ENCODE measurements around the gene ETV7.
"Not testable (repeated sequence)": the region's sequence is repeated elsewhere in the genome, so short reads cannot be mapped to it uniquely, and the experiment has no call there.

ETV7 gene

GRCh38 chr6:36340306-36340617, 47.2 kb downstream of the ETV7 start:
- DNase-seq (ENCODE audit: low read depth): no peak

- no peak for DNase-seq (ENCODE audit: low read depth)
Measured at GRCh38 chr6:36339146-36339545, 48.3 kb downstream of the ETV7 start.

GRCh38 chr6:36338223-36338622, 49.2 kb downstream of the ETV7 start:
- not testable (repeated sequence) for DNase-seq (ENCODE audit: low read depth)

GRCh38 chr6:36337814-36338213, 49.7 kb downstream of the ETV7 start:
- no peak for DNase-seq (ENCODE audit: low read depth)

- no peak for DNase-seq (ENCODE audit: low read depth)
Measured at GRCh38 chr6:36336779-36337241, 50.7 kb downstream of the ETV7 start, which contains the start of gene BNIP5. TSS of gene BNIP5 (minus strand) at chr6:36336888. CDS start at chr6:36330690, 6,198 bp downstream.

- no peak for DNase-seq (ENCODE audit: low read depth)
Measured at GRCh38 chr6:36336208-36336710, 51.2 kb downstream of the ETV7 start.

- DNase-seq (ENCODE audit: low read depth): no peak
Measured at GRCh38 chr6:36335465-36336207, 51.8 kb downstream of the ETV7 start.

GRCh38 chr6:36334832-36335459, 52.5 kb downstream of the ETV7 start:
- DNase-seq (ENCODE audit: low read depth): no peak

- DNase-seq (ENCODE audit: low read depth): no peak
Measured at GRCh38 chr6:36333931-36334725, 53.3 kb downstream of the ETV7 start.

GRCh38 chr6:36333171-36333895, 54.1 kb downstream of the ETV7 start:
- no peak for DNase-seq (ENCODE audit: low read depth)

GRCh38 chr6:36331381-36331780, 56.1 kb downstream of the ETV7 start:
- DNase-seq (ENCODE audit: low read depth): no peak

GRCh38 chr6:36330366-36330765, 57.1 kb downstream of the ETV7 start:
- DNase-seq (ENCODE audit: low read depth): no peak

- DNase-seq (ENCODE audit: low read depth): no peak
Measured at GRCh38 chr6:36329798-36330291, 57.6 kb downstream of the ETV7 start.

GRCh38 chr6:36328600-36328999, 58.9 kb downstream of the ETV7 start:
- no peak for DNase-seq (ENCODE audit: low read depth)

GRCh38 chr6:36327919-36328236, 59.6 kb downstream of the ETV7 start:
- DNase-seq (ENCODE audit: low read depth): no peak

GRCh38 chr6:36327226-36327918, 60.1 kb downstream of the ETV7 start:
- no peak for DNase-seq (ENCODE audit: low read depth)

GRCh38 chr6:36326356-36326995, 61.0 kb downstream of the ETV7 start:
- DNase-seq (ENCODE audit: low read depth): no peak

GRCh38 chr6:36324715-36325114, 62.8 kb downstream of the ETV7 start:
- no peak for DNase-seq (ENCODE audit: low read depth)

- DNase-seq (ENCODE audit: low read depth): no peak
Measured at GRCh38 chr6:36324191-36324590, 63.3 kb downstream of the ETV7 start.

GRCh38 chr6:36323062-36323461, 64.4 kb downstream of the ETV7 start:
- no peak for DNase-seq (ENCODE audit: low read depth)

GRCh38 chr6:36322591-36322990, 64.9 kb downstream of the ETV7 start:
- no peak for DNase-seq (ENCODE audit: low read depth)
